ENCODE measurements around the gene OR5M8.

Gene OR5M8

GRCh38 chr11:56473252-56473651 lies 17.9 kb downstream of the OR5M8 start, which contains the start of gene OR5M3:
Gene OR5M3 (minus strand): TSS chr11:56473352. CDS start chr11:56470497, 2,855 bp downstream.
- no peak within 1 kb of the TSS for H3K27ac ChIP-seq (ENCODE audit: low read depth in 2 of 2, low read length in 2 of 2)
- H3K4me3 ChIP-seq (ENCODE audit: low read length in 2 of 2): no peak within 1 kb of the TSS
- H3K9me3 ChIP-seq (ENCODE audit: control insufficient read depth in 2 of 2, low read length in 2 of 2): no peaks in the 10 kb centered on the region
- H3K27me3 ChIP-seq (ENCODE audit: control insufficient read depth in 2 of 2, insufficient read depth in 2 of 2, low read length in 2 of 2): no peaks in the 10 kb centered on the region
- H3K36me3 ChIP-seq (ENCODE audit: control insufficient read depth in 2 of 2, insufficient read depth in 2 of 2, low read length in 2 of 2): no peaks in the 10 kb centered on the region
- H3K9ac ChIP-seq (ENCODE audit: low read depth in 1 of 2, low read length in 2 of 2): no peak within 1 kb of the TSS
- peaks cover 0 to 4% of the 10 kb centered on the region in 2 donors for H3K4me1 ChIP-seq (ENCODE audit: control insufficient read depth in 2 of 2, insufficient read depth in 2 of 2, low read length in 2 of 2)

- Histone ChIP-seq H3K27ac (ENCODE audit: low read depth in 2 of 2, low read length in 2 of 2) (no peak overlapping the region), H3K36me3 (ENCODE audit: control insufficient read depth in 2 of 2, insufficient read depth in 2 of 2, low read length in 2 of 2) (no peaks in the 10 kb centered on the region), H3K4me1 (ENCODE audit: control insufficient read depth in 2 of 2, insufficient read depth in 2 of 2, low read length in 2 of 2) (no peaks in the 10 kb centered on the region), H3K9me3 (ENCODE audit: control insufficient read depth in 2 of 2, low read length in 2 of 2) (no peaks in the 10 kb centered on the region), H3K4me3 (ENCODE audit: low read length in 2 of 2) (no peak overlapping the region), H3K27me3 (ENCODE audit: control insufficient read depth in 2 of 2, insufficient read depth in 2 of 2, low read length in 2 of 2) (no peaks in the 10 kb centered on the region), H3K9ac (ENCODE audit: low read depth in 1 of 2, low read length in 2 of 2) (no peak overlapping the region)
Observed at GRCh38 chr11:56457076-56457475, 34.1 kb downstream of the OR5M8 start.

GRCh38 chr11:56453521-56453920 lies 37.6 kb downstream of the OR5M8 start:
- Histone ChIP-seq H3K9ac (ENCODE audit: low read depth in 1 of 2, low read length in 2 of 2) (no peak overlapping the region), H3K27me3 (ENCODE audit: control insufficient read depth in 2 of 2, insufficient read depth in 2 of 2, low read length in 2 of 2) (no peaks in the 10 kb centered on the region)

More at GRCh38 chr11:56453521-56453920, 37.6 kb downstream of the OR5M8 start:
- no peaks in the 10 kb centered on the region for H3K4me1 ChIP-seq (ENCODE audit: control insufficient read depth in 2 of 2, insufficient read depth in 2 of 2, low read length in 2 of 2)
- H3K4me3 ChIP-seq (ENCODE audit: low read length in 2 of 2): no peak overlapping the region
- H3K9me3 ChIP-seq (ENCODE audit: control insufficient read depth in 2 of 2, low read length in 2 of 2): no peaks in the 10 kb centered on the region
- no peak overlapping the region for H3K27ac ChIP-seq (ENCODE audit: low read depth in 2 of 2, low read length in 2 of 2)
- no peaks in the 10 kb centered on the region for H3K36me3 ChIP-seq (ENCODE audit: control insufficient read depth in 2 of 2, insufficient read depth in 2 of 2, low read length in 2 of 2)
